ENCODE data around the gene ORM1. TPM values are rescaled to one million over a fixed set of nuclear protein-coding genes. Genes with fewer than 3 reads are reported as not detected.

The ORM1 gene
- total RNA-seq, 6 experiments from 2014 or later, result 11,577 to 28,471 (median 22,756) TPM

DNA sequence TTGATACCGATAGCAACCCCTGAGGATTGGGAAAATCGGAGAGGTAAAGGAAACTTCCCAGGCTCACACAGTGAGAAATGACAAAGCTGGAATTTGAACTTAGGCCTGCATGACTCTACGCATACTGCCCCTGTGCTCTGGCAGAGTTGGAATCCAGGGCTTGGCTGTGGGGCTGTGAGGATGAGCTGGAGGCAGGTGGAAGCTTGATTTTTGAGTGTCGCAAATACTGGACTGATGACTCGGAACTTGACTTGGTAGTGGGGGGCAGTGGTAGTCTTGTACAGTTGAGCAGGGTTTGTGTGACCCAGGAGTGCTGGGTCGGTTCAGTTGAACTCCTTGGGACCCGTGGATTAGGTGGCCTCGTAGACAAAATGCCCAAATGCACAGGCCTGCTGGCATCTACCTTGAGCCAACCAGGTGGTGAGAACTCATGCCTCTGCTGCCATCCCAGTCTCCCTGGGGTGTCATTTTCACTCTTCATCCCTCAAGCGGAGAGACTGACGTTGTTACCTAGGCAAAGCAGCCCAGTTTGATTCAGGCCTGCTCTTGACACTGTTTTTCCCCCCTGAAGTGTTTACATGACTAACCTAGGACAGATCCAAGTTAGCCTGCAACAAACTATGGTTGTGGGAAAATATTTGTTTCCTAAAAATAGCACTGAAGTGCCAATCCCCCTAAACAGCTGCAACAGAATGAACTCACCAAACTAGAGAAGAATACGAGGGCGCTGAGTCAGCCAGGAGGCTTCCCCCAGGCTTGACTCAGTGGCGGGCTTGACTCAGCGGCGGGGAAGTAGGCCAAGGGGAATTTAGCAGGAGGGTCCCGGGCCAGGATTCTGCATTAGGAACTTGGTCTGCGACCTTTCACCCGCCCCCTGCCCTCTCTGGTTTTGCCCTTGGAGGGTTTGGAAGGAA, 45.7 kb upstream of the ORM1 start:
- H3K36me3 ChIP-seq, result no peaks in the 10 kb centered on the region
- intact Hi-C loops (cut with DNase I), result loop anchor here in 1 of 2 donors (10.0 kb wide), 1 partner anchor 162 kb away; no protein-coding TSS in a partner anchor
- DNase-seq (peak in 2 of 3 donors; percentile 26 to 30), ATAC-seq (no peak)
- no peak overlapping the region for H3K4me3 ChIP-seq
- TF ChIP-seq POLR2A (IDR thresholded peaks at IDR 0.05), result no peak
- TF ChIP-seq, protein P1, sequence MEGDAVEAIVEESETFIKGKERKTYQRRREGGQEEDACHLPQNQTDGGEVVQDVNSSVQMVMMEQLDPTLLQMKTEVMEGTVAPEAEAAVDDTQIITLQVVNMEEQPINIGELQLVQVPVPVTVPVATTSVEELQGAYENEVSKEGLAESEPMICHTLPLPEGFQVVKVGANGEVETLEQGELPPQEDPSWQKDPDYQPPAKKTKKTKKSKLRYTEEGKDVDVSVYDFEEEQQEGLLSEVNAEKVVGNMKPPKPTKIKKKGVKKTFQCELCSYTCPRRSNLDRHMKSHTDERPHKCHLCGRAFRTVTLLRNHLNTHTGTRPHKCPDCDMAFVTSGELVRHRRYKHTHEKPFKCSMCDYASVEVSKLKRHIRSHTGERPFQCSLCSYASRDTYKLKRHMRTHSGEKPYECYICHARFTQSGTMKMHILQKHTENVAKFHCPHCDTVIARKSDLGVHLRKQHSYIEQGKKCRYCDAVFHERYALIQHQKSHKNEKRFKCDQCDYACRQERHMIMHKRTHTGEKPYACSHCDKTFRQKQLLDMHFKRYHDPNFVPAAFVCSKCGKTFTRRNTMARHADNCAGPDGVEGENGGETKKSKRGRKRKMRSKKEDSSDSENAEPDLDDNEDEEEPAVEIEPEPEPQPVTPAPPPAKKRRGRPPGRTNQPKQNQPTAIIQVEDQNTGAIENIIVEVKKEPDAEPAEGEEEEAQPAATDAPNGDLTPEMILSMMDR (IDR thresholded peaks at IDR 0.05), result no peak
- H3K27me3 ChIP-seq, result no peaks in the 10 kb centered on the region
- no peaks in the 10 kb centered on the region for H3K9me3 ChIP-seq
- H3K4me1 ChIP-seq, result no peaks in the 10 kb centered on the region
- WGBS (ENCODE audit: insufficient coverage, low coverage, low lambda C conversion rate, missing lambda C conversion rate), result 78% methylated on average over 10 of the region's 18 CpGs
- no peak overlapping the region for H3K27ac ChIP-seq

GRCh38 chr9:114278356-114278755, 44.5 kb upstream of the ORM1 start:
- TF ChIP-seq, protein P1 (IDR thresholded peaks at IDR 0.05), result no peak
- TF ChIP-seq POLR2A (IDR thresholded peaks at IDR 0.05), result no peak
- intact Hi-C loops (cut with DNase I), result loop anchor here in 1 of 2 donors (10.0 kb wide), 1 partner anchor 164 kb away; no protein-coding TSS in a partner anchor

DNA sequence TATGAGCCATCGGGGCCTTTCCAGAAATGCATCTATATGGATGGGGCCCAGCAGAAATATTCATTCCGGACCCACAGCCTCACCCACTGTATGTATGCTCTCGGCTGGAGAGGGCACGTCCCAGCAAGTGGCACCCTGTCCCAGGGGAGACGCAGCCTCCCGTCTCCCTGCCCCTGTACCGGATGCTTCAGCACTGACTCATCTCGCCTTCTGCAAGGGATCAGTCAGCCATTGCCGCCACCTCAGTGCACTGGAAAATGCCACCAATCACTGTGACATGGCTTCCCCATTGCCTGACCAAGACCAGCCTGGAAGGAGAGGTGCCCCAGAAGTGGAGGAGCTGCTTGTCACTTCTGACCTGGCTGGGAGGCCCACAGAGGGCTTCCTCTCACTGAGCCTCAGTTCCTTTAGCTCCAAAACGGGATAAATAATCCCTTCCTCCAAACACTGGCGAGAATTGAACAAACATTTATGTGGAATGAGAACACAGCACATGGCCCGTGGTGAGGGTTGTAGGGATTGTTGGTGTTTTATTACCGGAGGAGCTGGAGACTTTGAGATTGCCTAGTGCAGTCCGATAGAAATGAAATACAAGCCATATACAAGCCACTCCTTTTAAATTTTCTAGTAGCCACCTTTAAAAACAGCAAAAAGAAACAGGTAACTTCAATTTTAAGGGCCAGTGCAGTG, 43.9 kb upstream of the ORM1 start:
- DNase-seq (peak in 2 of 3 donors; percentile 30 to 40), ATAC-seq (no peak)
- Histone ChIP-seq H3K27me3 (no peaks in the 10 kb centered on the region), H3K9me3 (no peaks in the 10 kb centered on the region), H3K4me3 (no peak overlapping the region), H3K4me1 (no peaks in the 10 kb centered on the region), H3K36me3 (no peaks in the 10 kb centered on the region), H3K27ac (no peak overlapping the region)
- no peak for TF ChIP-seq POLR2A (IDR thresholded peaks at IDR 0.05)
- TF ChIP-seq, protein P1 (IDR thresholded peaks at IDR 0.05), result no peak
- 69% methylated on average over 5 of the region's 14 CpGs for WGBS (ENCODE audit: insufficient coverage, low coverage, low lambda C conversion rate, missing lambda C conversion rate)
- intact Hi-C loops (cut with DNase I), result loop anchor here in 1 of 2 donors (10.0 kb wide), 1 partner anchor 164 kb away; no protein-coding TSS in a partner anchor

More at GRCh38 chr9:114278356-114278755, 44.5 kb upstream of the ORM1 start:
- no peak overlapping the region for H3K4me3 ChIP-seq
- no peaks in the 10 kb centered on the region for H3K27me3 ChIP-seq
- H3K27ac ChIP-seq, result no peak overlapping the region
- 85% methylated on average over 3 of the region's 3 CpGs for WGBS (ENCODE audit: insufficient coverage, low coverage, low lambda C conversion rate, missing lambda C conversion rate)
- no peaks in the 10 kb centered on the region for H3K36me3 ChIP-seq
- H3K4me1 ChIP-seq, result no peaks in the 10 kb centered on the region
- peak in 1 of 3 donors; percentile 8 for DNase-seq
- no peaks in the 10 kb centered on the region for H3K9me3 ChIP-seq
- no peak for ATAC-seq

DNA sequence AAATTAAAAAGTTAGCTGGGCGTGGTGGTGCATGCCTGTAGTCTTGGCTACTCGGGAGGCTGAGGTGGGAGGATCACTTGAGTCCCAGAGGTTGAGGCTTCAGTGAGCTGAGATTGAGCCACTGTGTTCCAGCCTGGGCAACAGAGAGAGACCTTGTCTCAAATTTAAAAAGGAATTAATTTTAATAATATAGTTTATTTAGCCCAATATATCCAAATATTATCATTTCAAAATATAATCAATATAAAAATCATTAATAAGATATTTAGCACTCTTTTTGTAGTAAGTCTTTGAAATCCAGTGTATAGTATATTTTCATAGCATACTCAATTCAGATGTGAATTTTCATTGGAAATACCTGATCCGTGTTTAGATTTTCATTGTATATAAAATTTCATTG, 43.2 kb upstream of the ORM1 start:
- Histone ChIP-seq H3K27me3 (no peaks in the 10 kb centered on the region), H3K9me3 (no peaks in the 10 kb centered on the region), H3K27ac (no peak overlapping the region), H3K4me1 (no peaks in the 10 kb centered on the region), H3K4me3 (no peak overlapping the region), H3K36me3 (peaks cover 0 to 1% (median 0%) of the 10 kb centered on the region in 4 donors)
- intact Hi-C loops (cut with DNase I), result loop anchor here in 1 of 2 donors (10.0 kb wide), 1 partner anchor 165 kb away; no protein-coding TSS in a partner anchor
- ATAC-seq (no peak), DNase-seq (peak in 1 of 3 donors; percentile 7)
- 91% methylated on average over 3 of the region's 3 CpGs for WGBS (ENCODE audit: insufficient coverage, low coverage, low lambda C conversion rate, missing lambda C conversion rate)
- TF ChIP-seq POLR2A (IDR thresholded peaks at IDR 0.05), result no peak
- TF ChIP-seq, protein P1 (IDR thresholded peaks at IDR 0.05), result no peak

Measured in right lobe of liver (tissue), 6 donors.